Kidney epithelial cell (primary cell): ENCODE results near the gene FAM20C. TPM values are rescaled to one million over a fixed set of nuclear protein-coding genes. Genes with fewer than 3 reads are reported as not detected.

Source experiments
- DNase-seq: peaks from one replicate; pipeline ENCODE4 v3.0.0-alpha.2; 2010; ENCODE audit warnings: low read depth
- H3K27me3 ChIP-seq: 2 replicates; pipeline ENCODE4 v1.6.0; 2011; ENCODE audit warnings: low read length; ENCODE audit not compliant: control insufficient read depth, insufficient read depth
- H3K36me3 ChIP-seq: 2 replicates; pipeline ENCODE4 v1.5.1; 2011; ENCODE audit warnings: low read length; ENCODE audit not compliant: control insufficient read depth, insufficient read depth
- H3K4me3 ChIP-seq: 2 replicates; pipeline ENCODE4 v1.5.1; 2011; ENCODE audit warnings: low read depth, mild to moderate bottlenecking, control low read depth, low read length
- total RNA-seq: library from RNA; depleted of rRNA; stranded (reverse); fragments of >200 nt; gene quantifications from 2 replicates; pipeline ENCODE4 v1.2.3, GENCODE V29; 2015
- TF ChIP-seq, protein P1 (sequence below): IDR thresholded peaks from 2 replicates; pipeline ENCODE4 v1.5.1; 2011; ENCODE audit warnings: mild to moderate bottlenecking, moderate library complexity, low read length, control low read depth, inconsistent platforms; ENCODE audit not compliant: insufficient read depth, poor library complexity, severe bottlenecking

The FAM20C gene
- total RNA-seq, 1 donor from 2014 or later, result 39.1 TPM

DNA sequence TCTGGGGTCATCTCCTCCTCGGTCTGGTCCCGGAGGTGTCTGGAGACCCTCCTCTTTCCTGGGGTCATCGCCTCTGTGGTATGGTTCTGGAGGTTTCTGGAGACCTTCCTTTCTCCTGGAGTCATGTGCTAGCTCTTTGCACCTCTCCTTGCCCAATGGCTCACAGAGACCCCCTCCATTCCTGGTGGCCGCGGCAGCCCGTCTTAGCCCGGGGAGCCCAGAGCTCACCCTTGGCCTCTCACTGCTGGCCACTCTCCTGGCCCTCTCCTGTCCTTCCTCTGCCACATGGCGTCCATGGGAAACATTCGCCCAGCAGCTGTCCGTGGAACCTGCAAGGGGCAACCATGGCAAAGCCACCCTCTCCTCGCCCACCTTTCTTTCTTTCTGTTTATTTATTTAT, 77.3 kb downstream of the FAM20C start:
- DNase-seq, result no peak
- TF ChIP-seq, protein P1, sequence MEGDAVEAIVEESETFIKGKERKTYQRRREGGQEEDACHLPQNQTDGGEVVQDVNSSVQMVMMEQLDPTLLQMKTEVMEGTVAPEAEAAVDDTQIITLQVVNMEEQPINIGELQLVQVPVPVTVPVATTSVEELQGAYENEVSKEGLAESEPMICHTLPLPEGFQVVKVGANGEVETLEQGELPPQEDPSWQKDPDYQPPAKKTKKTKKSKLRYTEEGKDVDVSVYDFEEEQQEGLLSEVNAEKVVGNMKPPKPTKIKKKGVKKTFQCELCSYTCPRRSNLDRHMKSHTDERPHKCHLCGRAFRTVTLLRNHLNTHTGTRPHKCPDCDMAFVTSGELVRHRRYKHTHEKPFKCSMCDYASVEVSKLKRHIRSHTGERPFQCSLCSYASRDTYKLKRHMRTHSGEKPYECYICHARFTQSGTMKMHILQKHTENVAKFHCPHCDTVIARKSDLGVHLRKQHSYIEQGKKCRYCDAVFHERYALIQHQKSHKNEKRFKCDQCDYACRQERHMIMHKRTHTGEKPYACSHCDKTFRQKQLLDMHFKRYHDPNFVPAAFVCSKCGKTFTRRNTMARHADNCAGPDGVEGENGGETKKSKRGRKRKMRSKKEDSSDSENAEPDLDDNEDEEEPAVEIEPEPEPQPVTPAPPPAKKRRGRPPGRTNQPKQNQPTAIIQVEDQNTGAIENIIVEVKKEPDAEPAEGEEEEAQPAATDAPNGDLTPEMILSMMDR, result no peak
- Histone ChIP-seq H3K27me3 (no peaks in the 10 kb centered on the region), H3K36me3 (no peaks in the 10 kb centered on the region), H3K4me3 (no peak overlapping the region)

GRCh38 chr7:270351-270983, 78.1 kb downstream of the FAM20C start:
- TF ChIP-seq, protein P1, result no peak
- H3K27me3 ChIP-seq, result no peaks in the 10 kb centered on the region
- DNase-seq, result no peak

GRCh38 chr7:271266-272107, 79.1 kb downstream of the FAM20C start:
- TF ChIP-seq, protein P1, result no peak
- H3K36me3 ChIP-seq, result no peaks in the 10 kb centered on the region
- DNase-seq, result no peak
- no peak overlapping the region for H3K4me3 ChIP-seq
- H3K27me3 ChIP-seq, result no peaks in the 10 kb centered on the region

More at GRCh38 chr7:270351-270983, 78.1 kb downstream of the FAM20C start:
- Histone ChIP-seq H3K4me3 (no peak overlapping the region), H3K36me3 (no peaks in the 10 kb centered on the region)

DNA sequence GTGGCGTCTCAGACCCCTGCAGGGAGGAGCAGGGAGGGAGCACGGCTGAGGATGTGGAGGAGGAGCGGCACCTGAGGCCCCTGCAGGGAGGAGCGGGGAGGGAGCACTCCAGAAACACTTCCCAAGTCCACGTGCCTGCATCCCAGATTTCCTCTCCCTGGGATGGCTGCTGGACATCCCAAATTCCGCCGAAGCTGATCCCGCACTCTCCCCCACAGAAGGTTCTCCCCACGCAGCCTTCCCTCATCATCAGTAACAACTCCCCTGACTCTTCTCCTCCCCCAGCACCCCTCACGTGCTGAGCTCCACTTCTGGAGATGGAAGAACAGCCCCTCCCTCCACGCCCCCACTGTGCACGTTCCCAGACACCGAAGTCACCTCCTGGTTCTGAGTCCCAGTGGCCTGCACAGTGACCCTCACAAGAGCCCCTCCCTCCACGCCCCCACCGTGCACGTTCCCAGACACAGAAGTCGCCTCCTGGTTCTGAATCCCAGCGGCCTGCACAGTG, 79.8 kb downstream of the FAM20C start:
- no peak for DNase-seq
- TF ChIP-seq, protein P1, result no peak
- Histone ChIP-seq H3K36me3 (no peaks in the 10 kb centered on the region), H3K4me3 (no peak overlapping the region), H3K27me3 (no peaks in the 10 kb centered on the region)

DNA sequence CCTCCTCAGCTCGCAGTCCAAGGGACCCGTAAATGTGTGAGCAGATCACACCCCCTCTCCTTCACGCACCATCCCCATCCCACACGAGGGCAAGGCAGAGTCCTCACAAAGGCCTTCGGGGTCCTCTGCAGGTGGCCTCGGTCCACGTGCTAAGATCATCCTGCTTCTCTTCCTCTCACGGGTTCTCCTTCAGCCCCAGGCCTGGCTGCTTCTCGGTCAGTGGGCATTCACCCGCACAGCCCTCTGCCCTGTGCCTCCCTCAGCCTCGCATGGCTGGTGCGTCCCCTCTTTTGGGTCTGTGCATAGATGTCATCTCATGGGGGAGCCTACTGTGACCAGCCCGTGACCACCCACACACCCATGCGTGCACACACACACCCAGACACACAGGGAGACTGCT, 80.3 kb downstream of the FAM20C start:
- DNase-seq, result no peak
- TF ChIP-seq, protein P1, result no peak
- no peaks in the 10 kb centered on the region for H3K27me3 ChIP-seq
- no peak overlapping the region for H3K4me3 ChIP-seq
- H3K36me3 ChIP-seq, result no peaks in the 10 kb centered on the region
